DND-41 (cell line): ENCODE results near the gene CCDC92.

Experiments used
- ATAC-seq: fragments of 200-7000 bp; cut with Tn5 transposase; 3 replicates; pipeline ENCODE4 v1.9.1; 2021; ENCODE audit warnings: low read depth; ENCODE audit not compliant: insufficient read depth
- DNase-seq: peaks from one replicate; pipeline ENCODE4 v3.0.0-alpha.2; 2020
- H2AFZ ChIP-seq: 2 replicates; pipeline ENCODE4 v1.6.0; 2012; ENCODE audit warnings: low read depth, low read length
- H3K27ac ChIP-seq: 2 replicates; pipeline ENCODE4 v1.5.1; 2012; ENCODE audit warnings: low read length, inconsistent platforms
- H3K27me3 ChIP-seq: fragments of 200-600 bp; sonication (generic); 2 replicates; pipeline ENCODE4 v1.6.0; 2012; ENCODE audit warnings: low read length, mild to moderate bottlenecking, inconsistent platforms; ENCODE audit not compliant: insufficient read depth, poor library complexity
- H3K36me3 ChIP-seq: 2 replicates; pipeline ENCODE4 v1.5.1; 2012; ENCODE audit warnings: low read length, inconsistent platforms; ENCODE audit not compliant: insufficient read depth
- H3K4me1 ChIP-seq: 2 replicates; pipeline ENCODE4 v1.5.1; 2012; ENCODE audit warnings: mild to moderate bottlenecking, low read length; ENCODE audit not compliant: insufficient read depth
- H3K4me2 ChIP-seq: 2 replicates; pipeline ENCODE4 v1.6.0; 2012; ENCODE audit warnings: mild to moderate bottlenecking, moderate library complexity, low read length, inconsistent platforms; ENCODE audit not compliant: insufficient read depth
- H3K4me3 ChIP-seq, 2 experiments: fragments of 200-600 bp in 1 of 2; shearing (Covaris generic) in 1 of 2; 2 replicates each; pipeline ENCODE4 v1.5.1; 2012 to 2016; ENCODE audit warnings: inconsistent platforms in 2 of 2, low read length in 2 of 2, mild to moderate bottlenecking in 2 of 2, low read depth in 1 of 2, moderate library complexity in 1 of 2
- H3K79me2 ChIP-seq: 2 replicates; pipeline ENCODE4 v1.6.0; 2012; ENCODE audit warnings: low read length, inconsistent platforms; ENCODE audit not compliant: insufficient read depth
- H3K9ac ChIP-seq: 2 replicates; pipeline ENCODE4 v1.6.0; 2012; ENCODE audit warnings: low read depth, mild to moderate bottlenecking, inconsistent platforms, low read length, moderate library complexity
- H3K9me3 ChIP-seq: 2 replicates; pipeline ENCODE4 v1.5.1; 2012; ENCODE audit warnings: low read length, moderate library complexity, mild to moderate bottlenecking, inconsistent platforms; ENCODE audit not compliant: insufficient read depth, severe bottlenecking
- H4K20me1 ChIP-seq: 2 replicates; pipeline ENCODE4 v1.6.0; 2012; ENCODE audit warnings: low read length; ENCODE audit not compliant: insufficient read depth
- EZH2 ChIP-seq: IDR thresholded peaks from 3 replicates; pipeline ENCODE4 v1.6.1; 2012; ENCODE audit warnings: borderline replicate concordance, low read depth, mild to moderate bottlenecking, moderate library complexity, low read length, inconsistent platforms; ENCODE audit not compliant: severe bottlenecking
- TF ChIP-seq, protein P1 (sequence below): IDR thresholded peaks from 2 replicates; pipeline ENCODE4 v1.5.1; 2012; ENCODE audit warnings: borderline replicate concordance, low read length, moderate library complexity, mild to moderate bottlenecking; ENCODE audit not compliant: poor library complexity, severe bottlenecking; ENCODE audit errors: extremely low read depth

Gene CCDC92

DNA sequence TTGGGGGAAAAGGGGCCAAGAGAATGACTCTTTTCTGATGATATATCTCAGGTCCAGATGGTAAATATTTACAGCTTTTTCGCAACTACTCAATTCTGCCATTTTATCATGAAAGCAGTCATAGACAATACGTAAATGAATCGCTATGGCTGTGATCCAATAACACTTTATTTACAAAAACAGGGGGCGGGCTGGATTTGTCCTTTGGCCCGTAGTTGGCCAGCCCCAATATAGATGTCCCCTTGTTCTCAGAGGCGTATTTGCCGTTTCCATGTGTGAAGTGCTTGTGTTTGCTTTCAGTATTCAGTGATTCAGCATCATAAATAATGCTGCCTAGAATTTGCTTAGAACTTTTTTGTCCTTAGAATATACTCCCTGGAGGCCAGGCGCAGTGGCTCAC lies 77.2 kb downstream of the CCDC92 start:
- Histone ChIP-seq H3K27me3 (no peaks in the 10 kb centered on the region), H3K9me3 (no peaks in the 10 kb centered on the region), H3K4me2 (no peak overlapping the region), H3K9ac (no peak overlapping the region), H4K20me1 (no peaks in the 10 kb centered on the region; the same call in 1 of the 2 replicates), H3K4me3 (no peak overlapping the region), H3K79me2 (no peaks in the 10 kb centered on the region), H2AFZ (no peak overlapping the region), H3K27ac (no peak overlapping the region), H3K4me1 (peaks cover 2% of the 10 kb centered on the region; the same call in 1 of the 2 replicates), H3K36me3 (no peaks in the 10 kb centered on the region)
- TF ChIP-seq, protein P1, sequence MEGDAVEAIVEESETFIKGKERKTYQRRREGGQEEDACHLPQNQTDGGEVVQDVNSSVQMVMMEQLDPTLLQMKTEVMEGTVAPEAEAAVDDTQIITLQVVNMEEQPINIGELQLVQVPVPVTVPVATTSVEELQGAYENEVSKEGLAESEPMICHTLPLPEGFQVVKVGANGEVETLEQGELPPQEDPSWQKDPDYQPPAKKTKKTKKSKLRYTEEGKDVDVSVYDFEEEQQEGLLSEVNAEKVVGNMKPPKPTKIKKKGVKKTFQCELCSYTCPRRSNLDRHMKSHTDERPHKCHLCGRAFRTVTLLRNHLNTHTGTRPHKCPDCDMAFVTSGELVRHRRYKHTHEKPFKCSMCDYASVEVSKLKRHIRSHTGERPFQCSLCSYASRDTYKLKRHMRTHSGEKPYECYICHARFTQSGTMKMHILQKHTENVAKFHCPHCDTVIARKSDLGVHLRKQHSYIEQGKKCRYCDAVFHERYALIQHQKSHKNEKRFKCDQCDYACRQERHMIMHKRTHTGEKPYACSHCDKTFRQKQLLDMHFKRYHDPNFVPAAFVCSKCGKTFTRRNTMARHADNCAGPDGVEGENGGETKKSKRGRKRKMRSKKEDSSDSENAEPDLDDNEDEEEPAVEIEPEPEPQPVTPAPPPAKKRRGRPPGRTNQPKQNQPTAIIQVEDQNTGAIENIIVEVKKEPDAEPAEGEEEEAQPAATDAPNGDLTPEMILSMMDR, result no peak
- no peak for TF ChIP-seq EZH2
- no peak for DNase-seq
- no peak for ATAC-seq

DNA sequence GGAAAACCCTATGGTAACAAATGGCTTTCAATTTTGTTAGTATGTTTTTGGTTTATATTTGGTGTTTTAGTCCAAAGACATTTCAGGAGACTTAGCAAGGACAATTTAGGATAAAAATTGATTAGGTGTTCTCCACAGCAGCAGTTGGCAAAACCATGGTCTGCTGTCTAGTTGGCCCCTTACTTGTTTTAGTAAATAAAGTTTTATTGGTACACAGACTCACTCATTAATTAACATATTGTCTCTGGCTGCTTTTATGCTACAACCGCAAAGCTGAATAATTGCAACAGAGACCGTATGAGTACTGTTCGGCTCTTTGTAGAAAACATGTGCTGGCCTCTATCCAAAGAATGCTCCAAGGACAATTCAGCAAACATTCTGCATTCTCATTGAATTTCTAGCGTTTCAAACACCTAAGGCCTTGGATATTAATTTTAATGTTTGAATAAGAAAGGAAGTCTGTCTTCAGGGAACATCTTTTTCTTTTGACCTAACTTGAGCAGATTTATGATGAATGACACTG lies 77.7 kb downstream of the CCDC92 start:
- Histone ChIP-seq H3K79me2 (no peaks in the 10 kb centered on the region), H3K9me3 (no peaks in the 10 kb centered on the region), H3K9ac (no peak overlapping the region), H3K36me3 (no peaks in the 10 kb centered on the region), H2AFZ (no peak overlapping the region), H3K27ac (no peak overlapping the region), H3K27me3 (peaks cover 1% of the 10 kb centered on the region), H4K20me1 (no peaks in the 10 kb centered on the region; the same call in 1 of the 2 replicates), H3K4me2 (no peak overlapping the region), H3K4me3 (no peak overlapping the region), H3K4me1 (peaks cover 4% of the 10 kb centered on the region; the same call in 1 of the 2 replicates)
- no peak for ATAC-seq
- DNase-seq, result no peak
- TF ChIP-seq, protein P1, result no peak
- TF ChIP-seq EZH2, result no peak

DNA sequence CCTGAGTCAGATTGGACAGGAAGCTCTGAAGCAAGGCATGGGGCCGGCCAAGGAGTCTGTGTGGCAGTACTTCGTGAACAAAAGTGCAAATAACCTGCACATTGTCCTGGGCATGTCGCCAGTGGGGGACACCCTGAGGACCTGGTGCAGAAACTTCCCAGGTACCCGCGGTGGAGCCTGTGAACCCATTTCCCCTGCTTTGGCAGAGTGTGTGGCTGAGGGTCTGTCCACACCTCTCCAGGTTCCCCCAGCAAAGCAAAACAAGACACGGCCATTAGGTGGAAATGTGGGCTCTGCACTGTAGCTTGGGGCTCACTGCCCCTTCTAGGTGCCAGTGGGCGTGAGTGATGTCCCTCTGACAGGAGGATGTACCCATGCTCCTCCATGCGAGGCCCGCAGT lies 79.4 kb downstream of the CCDC92 start:
- Histone ChIP-seq H3K27me3 (peaks cover 7% of the 10 kb centered on the region), H3K4me2 (no peak overlapping the region), H3K4me1 (peaks cover 4% of the 10 kb centered on the region; the same call in 1 of the 2 replicates), H4K20me1 (no peaks in the 10 kb centered on the region; the same call in 1 of the 2 replicates), H2AFZ (no peak overlapping the region), H3K9ac (no peak overlapping the region), H3K79me2 (no peaks in the 10 kb centered on the region), H3K4me3 (no peak overlapping the region), H3K9me3 (no peaks in the 10 kb centered on the region), H3K27ac (no peak overlapping the region), H3K36me3 (no peaks in the 10 kb centered on the region)
- no peak for DNase-seq
- no peak for ATAC-seq
- TF ChIP-seq EZH2, result no peak
- TF ChIP-seq, protein P1, result no peak

DNA sequence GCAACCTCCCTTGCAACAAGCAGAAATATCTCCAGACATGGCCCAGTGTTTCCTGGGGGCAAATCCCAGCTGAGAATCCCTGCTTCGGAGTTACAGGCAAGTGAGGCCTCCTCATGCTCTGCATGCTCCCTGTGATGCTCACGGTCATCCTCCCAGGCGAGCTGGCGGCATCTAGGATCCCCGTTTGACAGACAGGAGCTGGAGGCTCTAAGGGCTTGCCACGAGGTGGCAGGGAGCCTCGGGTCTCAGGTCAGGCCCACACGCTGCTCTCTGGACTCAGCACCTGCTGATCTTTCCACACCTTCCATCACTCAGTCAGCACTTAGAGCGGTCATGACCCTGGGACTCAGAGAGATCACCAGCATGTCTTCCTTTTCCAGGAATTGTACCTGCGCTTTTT lies 79.8 kb downstream of the CCDC92 start:
- DNase-seq, result no peak
- Histone ChIP-seq H3K36me3 (no peaks in the 10 kb centered on the region), H3K27me3 (peaks cover 7% of the 10 kb centered on the region), H4K20me1 (no peaks in the 10 kb centered on the region; the same call in 1 of the 2 replicates), H3K4me1 (peaks cover 4% of the 10 kb centered on the region; the same call in 1 of the 2 replicates), H3K9me3 (no peaks in the 10 kb centered on the region), H3K79me2 (no peaks in the 10 kb centered on the region), H3K27ac (no peak overlapping the region), H3K4me2 (no peak overlapping the region), H3K4me3 (no peak overlapping the region), H2AFZ (no peak overlapping the region), H3K9ac (no peak overlapping the region)
- no peak for ATAC-seq
- TF ChIP-seq, protein P1, result no peak
- no peak for TF ChIP-seq EZH2
